Fibroblast of lung (primary cell): Measurements from ENCODE around the gene LRMDA.

ENCODE experiments used
- CTCF ChIP-seq, 2 donors: IDR thresholded peaks in 1 of 2; conservative IDR thresholded peaks in 1 of 2; 1 replicate in 1 of 2; 2 replicates in 1 of 2; pipeline ENCODE4 v1.5.1; 2011 to 2012; ENCODE audit warnings: low read length in 2 of 2, control low read depth in 1 of 2, inconsistent platforms in 1 of 2, low read depth in 1 of 2, mild to moderate bottlenecking in 1 of 2
- EZH2 ChIP-seq: IDR thresholded peaks from 2 replicates; pipeline ENCODE4 v1.5.1; 2012; ENCODE audit warnings: low read length, control low read depth, mild to moderate bottlenecking; ENCODE audit errors: missing control alignments

DNA sequence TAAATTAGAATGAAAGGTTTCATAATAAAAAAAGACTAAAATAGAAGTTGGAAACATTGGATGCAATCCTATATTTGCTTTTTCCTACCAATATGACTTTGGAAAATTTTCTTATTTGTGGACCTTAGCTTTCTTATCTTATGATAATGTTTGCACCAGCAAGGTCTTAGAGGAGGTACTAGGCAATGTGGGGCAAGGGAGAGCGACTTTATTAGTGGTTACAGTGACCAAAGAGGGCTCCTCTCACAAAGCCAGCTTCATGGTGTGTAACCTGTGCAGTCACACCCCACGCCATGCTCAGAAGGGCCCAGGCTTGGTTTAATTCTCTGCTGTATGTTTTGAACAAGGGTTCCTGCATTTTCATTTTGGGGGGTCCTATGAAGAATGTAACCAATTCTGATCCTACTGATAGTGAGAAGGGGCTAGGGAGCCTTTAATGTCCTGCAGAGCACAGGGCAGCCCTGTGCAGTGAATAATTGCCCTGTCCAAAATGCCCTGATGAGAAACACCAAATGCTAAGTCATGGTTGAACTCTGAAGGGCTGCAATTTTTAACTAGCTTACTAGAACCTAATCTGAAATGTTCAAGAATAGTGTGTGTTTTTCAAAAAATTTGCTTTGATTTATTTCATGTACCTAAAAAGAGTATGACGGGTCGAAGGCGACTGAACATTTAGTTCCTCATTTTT lies 1047.8 kb downstream of the LRMDA start:
- TF ChIP-seq CTCF (conservative IDR thresholded peaks at IDR 0.05 in 1 of 2, IDR thresholded peaks at IDR 0.05 in 1 of 2; ENCODE audit: low read depth in 1 of 2, low read length in 2 of 2) (no peak), EZH2 (no peak)
